ENCODE results near the gene PLSCR1. TPM values are rescaled to one million over a fixed set of nuclear protein-coding genes. Genes with fewer than 3 reads are reported as not detected.
A peak's percentile ranks its signal among the peaks of the same experiment; 100 is the strongest.
"Not testable (repeated sequence)": the region's sequence is repeated elsewhere in the genome, so short reads cannot be mapped to it uniquely, and the experiment has no call there.

Gene PLSCR1
- total RNA-seq, 2 experiments from 2014 or later: 85.2 to 86.5 TPM

DNA sequence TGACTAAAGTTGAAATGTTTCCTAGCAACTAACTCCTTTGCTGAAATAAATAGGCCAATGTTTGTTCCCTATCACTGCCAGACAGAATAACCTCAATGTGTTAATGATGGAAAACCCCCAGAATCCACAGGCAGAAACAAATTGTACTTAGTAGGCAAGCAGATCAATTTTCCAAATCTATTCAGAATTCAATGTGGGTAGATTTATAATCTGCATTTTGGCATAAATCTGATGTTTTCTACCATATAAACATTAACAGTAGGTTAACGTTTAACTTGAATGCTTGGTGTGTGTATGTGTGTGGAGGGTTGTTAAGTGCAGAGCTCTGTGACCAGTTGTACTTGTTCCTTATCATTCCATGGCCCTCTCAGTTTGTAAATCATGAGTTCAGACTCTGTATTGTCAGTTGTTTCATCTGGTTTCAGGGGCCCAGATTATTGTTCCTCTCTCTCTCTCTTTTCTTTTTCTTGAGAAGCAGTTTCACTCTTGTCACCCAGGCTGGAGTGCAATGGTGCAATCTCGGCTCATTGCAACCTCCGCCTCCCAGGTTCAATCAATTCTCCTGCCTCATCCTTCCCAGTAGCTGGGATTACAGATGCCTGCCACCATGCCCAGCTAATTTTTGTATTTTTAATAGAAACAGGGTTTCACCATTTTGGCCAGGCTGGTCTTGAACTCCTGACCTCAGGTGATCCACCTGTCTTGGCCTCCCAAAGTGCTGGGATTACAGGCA, 32.8 kb downstream of the PLSCR1 start:
- H3K9me3 Mint-ChIP-seq: no peaks in the 10 kb centered on the region
- H3K27me3 Mint-ChIP-seq: no peaks in the 10 kb centered on the region
- no peak overlapping the region for H3K27ac Mint-ChIP-seq
- DNase-seq: no peak
- peaks cover 26% of the 10 kb centered on the region for H3K4me1 Mint-ChIP-seq
- peaks cover 52% of the 10 kb centered on the region for H3K36me3 Mint-ChIP-seq
- peak overlapping the region; percentile 32 for H3K4me3 Mint-ChIP-seq

GRCh38 chr3:146507331-146508120, 36.9 kb downstream of the PLSCR1 start:
- H3K27ac Mint-ChIP-seq: no peak overlapping the region
- H3K36me3 Mint-ChIP-seq: peaks cover 31% of the 10 kb centered on the region
- no peaks in the 10 kb centered on the region for H3K27me3 Mint-ChIP-seq
- DNase-seq: no peak
- H3K9me3 Mint-ChIP-seq: peaks cover 2% of the 10 kb centered on the region
- H3K4me1 Mint-ChIP-seq: peaks cover 25% of the 10 kb centered on the region
- H3K4me3 Mint-ChIP-seq: no peak overlapping the region

DNA sequence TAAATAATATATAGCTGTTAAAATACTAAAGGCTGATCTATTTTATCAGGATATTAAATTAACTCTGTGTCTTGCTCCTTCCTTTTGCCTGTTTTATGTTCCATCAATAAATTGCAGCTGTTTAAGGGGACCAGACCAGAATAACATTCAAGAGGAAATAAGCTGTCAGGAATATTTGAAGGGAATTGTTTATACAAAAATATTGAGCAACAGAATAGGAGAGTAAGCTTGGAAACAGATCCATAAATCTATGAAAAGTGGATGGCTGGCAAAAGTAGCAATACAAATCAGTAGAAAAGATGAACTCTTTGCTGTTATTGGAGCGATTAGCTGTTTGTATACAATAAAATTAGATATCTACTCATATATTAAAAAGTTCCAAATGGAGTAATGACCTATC, 38.9 kb downstream of the PLSCR1 start:
- no peak for DNase-seq
- peaks cover 2% of the 10 kb centered on the region for H3K9me3 Mint-ChIP-seq
- H3K4me3 Mint-ChIP-seq: no peak overlapping the region
- peaks cover 30% of the 10 kb centered on the region for H3K4me1 Mint-ChIP-seq
- no peaks in the 10 kb centered on the region for H3K27me3 Mint-ChIP-seq
- no peak overlapping the region for H3K27ac Mint-ChIP-seq
- peaks cover 18% of the 10 kb centered on the region for H3K36me3 Mint-ChIP-seq

DNA sequence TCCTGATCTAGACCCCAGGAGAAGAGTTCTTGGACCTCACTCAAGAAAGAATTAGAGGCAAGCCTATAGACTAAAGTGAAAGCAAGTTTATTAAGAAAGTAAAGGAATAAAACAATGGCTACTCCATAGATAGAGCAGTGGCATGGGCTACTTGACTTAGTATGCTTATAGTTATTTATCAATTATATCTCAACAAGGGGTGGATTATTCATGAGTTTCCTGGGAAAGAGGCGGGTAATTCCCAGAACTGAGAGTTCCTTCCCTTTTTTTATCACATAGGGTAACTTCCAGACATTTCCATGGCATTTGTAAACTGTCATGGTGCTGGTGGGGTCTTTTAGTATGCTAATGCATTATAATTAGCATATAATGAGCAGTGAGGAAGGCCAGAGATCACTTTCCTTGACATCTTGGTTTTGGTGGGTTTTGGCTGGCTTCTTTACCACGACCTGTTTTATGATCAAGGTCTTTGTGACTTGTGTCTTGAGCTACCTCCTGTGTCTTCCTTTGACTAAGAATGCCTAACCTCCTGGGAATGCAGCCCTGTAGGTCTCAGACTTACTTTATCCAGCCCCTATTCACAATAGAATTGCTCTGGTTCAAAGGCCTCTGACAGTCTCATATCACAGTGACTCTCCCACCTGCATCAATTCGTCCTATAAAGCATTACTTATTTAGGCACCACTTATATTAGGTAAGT, 39.8 kb downstream of the PLSCR1 start:
- H3K9me3 Mint-ChIP-seq: peaks cover 2% of the 10 kb centered on the region
- H3K36me3 Mint-ChIP-seq: peaks cover 10% of the 10 kb centered on the region
- H3K27ac Mint-ChIP-seq: no peak overlapping the region
- DNase-seq: no peak
- peaks cover 30% of the 10 kb centered on the region for H3K4me1 Mint-ChIP-seq
- H3K27me3 Mint-ChIP-seq: no peaks in the 10 kb centered on the region
- H3K4me3 Mint-ChIP-seq: no peak overlapping the region

DNA sequence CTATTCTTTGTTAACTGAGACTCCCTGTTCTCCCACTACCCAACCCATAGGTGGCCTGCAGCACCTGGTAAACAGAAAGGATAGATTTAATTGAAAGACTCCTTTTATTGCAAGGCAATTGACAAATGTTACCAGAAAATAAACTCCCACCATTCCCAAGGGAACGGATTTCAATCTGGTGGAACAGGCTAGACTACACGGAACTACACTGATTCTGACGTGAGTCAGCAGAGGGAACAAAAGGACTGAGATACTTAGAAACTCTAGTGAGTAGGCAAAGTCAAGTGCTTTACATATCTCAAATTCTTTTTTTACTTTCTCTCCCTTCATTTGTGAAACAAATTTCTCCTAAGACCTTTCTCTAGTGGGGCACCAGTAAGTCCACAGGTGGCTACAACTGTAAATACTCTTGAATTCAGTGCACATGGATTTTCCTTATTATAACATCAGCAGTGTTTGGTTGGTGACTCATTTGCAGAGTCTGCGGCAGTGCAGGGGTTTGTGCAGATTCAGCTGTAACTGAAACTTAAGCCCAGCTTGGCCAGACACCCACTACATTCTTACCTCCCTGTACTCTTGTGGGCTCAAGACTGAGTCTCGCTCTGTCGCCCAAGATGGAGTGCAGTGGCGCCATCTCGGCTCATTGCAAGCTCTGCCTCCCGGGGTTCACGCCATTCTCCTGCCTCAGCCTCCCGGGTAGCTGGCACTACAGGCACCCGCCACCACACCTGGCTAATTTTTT, 40.8 kb downstream of the PLSCR1 start:
- H3K4me1 Mint-ChIP-seq: peaks cover 34% of the 10 kb centered on the region
- peaks cover 2% of the 10 kb centered on the region for H3K9me3 Mint-ChIP-seq
- peaks cover 8% of the 10 kb centered on the region for H3K36me3 Mint-ChIP-seq
- H3K4me3 Mint-ChIP-seq: no peak overlapping the region
- H3K27ac Mint-ChIP-seq: no peak overlapping the region
- no peaks in the 10 kb centered on the region for H3K27me3 Mint-ChIP-seq
- no peak for DNase-seq

DNA sequence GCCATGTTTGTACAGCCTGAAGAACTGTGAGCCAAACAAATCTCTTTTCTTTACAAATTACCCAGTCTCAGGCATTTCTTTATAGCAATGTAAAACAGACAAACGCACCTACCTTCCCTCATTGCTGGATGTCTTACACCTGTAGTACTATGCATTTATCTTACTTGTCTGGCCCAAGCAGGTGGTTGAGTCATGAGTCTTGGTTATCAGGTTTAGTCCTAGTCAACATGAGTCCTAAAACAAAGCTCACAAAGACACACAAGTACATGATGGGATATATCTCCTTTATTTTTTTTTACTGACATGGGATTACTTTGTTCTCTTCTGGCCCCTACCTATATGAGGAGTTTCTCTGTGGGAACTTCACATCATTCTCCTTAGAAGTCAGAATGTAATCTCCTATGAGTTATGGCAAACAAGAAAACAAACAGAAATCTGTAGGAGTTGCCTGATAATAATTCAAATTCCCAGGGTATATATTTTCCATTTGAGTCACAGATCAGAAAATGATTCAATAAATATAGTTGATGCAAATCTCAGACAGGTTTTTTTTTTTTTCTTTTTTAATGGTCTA, 41.4 kb downstream of the PLSCR1 start:
- Mint-ChIP-seq H3K36me3 (peaks cover 8% of the 10 kb centered on the region), H3K4me3 (no peak overlapping the region), H3K9me3 (peaks cover 2% of the 10 kb centered on the region), H3K27me3 (no peaks in the 10 kb centered on the region), H3K4me1 (peaks cover 38% of the 10 kb centered on the region), H3K27ac (no peak overlapping the region)
- DNase-seq: no peak

- H3K9me3 Mint-ChIP-seq: peaks cover 5% of the 10 kb centered on the region
- no peak for DNase-seq
- peak overlapping the region; percentile 21 for H3K27ac Mint-ChIP-seq
- H3K4me1 Mint-ChIP-seq: peaks cover 41% of the 10 kb centered on the region
- no peak overlapping the region for H3K4me3 Mint-ChIP-seq
- H3K36me3 Mint-ChIP-seq: peaks cover 10% of the 10 kb centered on the region
- no peaks in the 10 kb centered on the region for H3K27me3 Mint-ChIP-seq
Measured at GRCh38 chr3:146501752-146502151, 42.7 kb downstream of the PLSCR1 start.

- Mint-ChIP-seq H3K4me3 (no peak overlapping the region), H3K36me3 (peaks cover 10% of the 10 kb centered on the region), H3K9me3 (peaks cover 5% of the 10 kb centered on the region), H3K27me3 (no peaks in the 10 kb centered on the region), H3K27ac (no peak overlapping the region), H3K4me1 (peaks cover 44% of the 10 kb centered on the region)
- DNase-seq: no peak
Measured at GRCh38 chr3:146499701-146500100, 44.7 kb downstream of the PLSCR1 start.

DNA sequence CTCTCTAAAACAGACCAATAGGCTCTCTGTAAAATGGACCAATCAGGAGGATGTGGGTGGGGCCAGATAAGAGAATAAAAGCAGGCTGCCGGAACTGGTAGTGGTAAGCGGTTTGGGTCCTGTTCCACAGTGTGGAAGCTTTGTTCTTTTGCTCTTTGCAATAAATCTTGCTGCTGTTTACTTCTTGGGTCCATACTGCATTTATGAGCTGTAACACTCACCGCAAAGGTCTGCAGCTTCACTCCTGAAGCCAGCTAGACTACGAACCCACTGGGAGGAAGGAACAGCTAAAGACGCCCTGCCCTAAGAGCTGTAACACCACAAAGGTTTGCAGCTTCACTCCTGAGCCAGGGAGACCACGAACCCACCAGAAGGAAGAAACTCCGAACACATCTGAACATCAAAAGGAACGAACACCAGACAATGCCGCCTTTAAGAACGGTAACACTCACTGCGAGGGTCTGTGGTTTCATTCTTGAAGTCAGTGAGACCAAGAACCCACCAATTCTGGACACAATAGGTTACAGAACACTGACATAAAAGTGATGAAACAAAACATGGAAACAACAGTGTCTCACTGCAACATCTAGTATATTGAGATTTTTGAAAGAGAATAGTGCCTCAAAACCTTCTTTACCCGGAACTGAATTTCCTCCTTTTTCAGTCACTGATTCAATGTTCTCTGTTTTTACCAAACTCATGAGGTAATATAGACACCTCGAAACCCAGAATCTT, 46.2 kb downstream of the PLSCR1 start:
- peaks cover 4% of the 10 kb centered on the region for H3K9me3 Mint-ChIP-seq

GRCh38 chr3:146497145-146497843, 47.1 kb downstream of the PLSCR1 start:
- H3K27me3 Mint-ChIP-seq, H3K36me3 Mint-ChIP-seq, H3K9me3 Mint-ChIP-seq, DNase-seq, H3K27ac Mint-ChIP-seq, H3K4me3 Mint-ChIP-seq: not testable (repeated sequence)
- peaks cover 29% of the 10 kb centered on the region for H3K4me1 Mint-ChIP-seq

More for the DNA sequence above, 46.2 kb downstream of the PLSCR1 start:
- Mint-ChIP-seq H3K27me3 (no peaks in the 10 kb centered on the region), H3K4me1 (peaks cover 36% of the 10 kb centered on the region), H3K27ac (peak overlapping the region; percentile 70), H3K36me3 (peaks cover 10% of the 10 kb centered on the region), H3K4me3 (peak overlapping the region; percentile 62)
- DNase-seq: peak; percentile 59

GRCh38 chr3:146496726-146497125, 47.7 kb downstream of the PLSCR1 start:
- peaks cover 11% of the 10 kb centered on the region for H3K9me3 Mint-ChIP-seq
- peaks cover 2% of the 10 kb centered on the region for H3K36me3 Mint-ChIP-seq
- no peak overlapping the region for H3K27ac Mint-ChIP-seq
- no peak for DNase-seq
- no peaks in the 10 kb centered on the region for H3K27me3 Mint-ChIP-seq
- no peak overlapping the region for H3K4me3 Mint-ChIP-seq
- H3K4me1 Mint-ChIP-seq: peaks cover 26% of the 10 kb centered on the region

- Mint-ChIP-seq H3K27ac (no peak overlapping the region), H3K27me3 (no peaks in the 10 kb centered on the region), H3K36me3 (peaks cover 2% of the 10 kb centered on the region), H3K4me1 (peaks cover 22% of the 10 kb centered on the region), H3K4me3 (no peak overlapping the region), H3K9me3 (peaks cover 11% of the 10 kb centered on the region)
- DNase-seq: no peak
Measured at GRCh38 chr3:146496251-146496650, 48.2 kb downstream of the PLSCR1 start.

DNA sequence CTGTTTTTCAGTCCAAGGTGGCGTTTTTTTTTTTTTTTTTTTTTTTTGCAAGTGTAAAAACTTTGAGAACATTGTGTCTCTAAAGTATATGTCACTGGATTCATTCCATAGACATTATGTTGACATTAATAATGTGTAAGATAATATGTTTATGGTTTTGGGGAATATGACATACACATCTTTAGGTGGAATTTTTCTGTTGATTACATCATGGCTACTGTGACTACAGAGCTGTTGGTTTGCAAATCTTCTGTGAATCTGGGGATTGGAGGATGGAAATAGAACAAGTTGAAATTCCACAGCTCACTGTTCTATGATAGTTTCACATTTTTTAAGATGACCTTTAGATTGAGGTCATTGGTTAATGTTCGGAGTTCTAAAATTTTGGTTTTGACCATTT, 50.6 kb downstream of the PLSCR1 start:
- Mint-ChIP-seq H3K9me3 (peaks cover 19% of the 10 kb centered on the region), H3K36me3 (peaks cover 2% of the 10 kb centered on the region), H3K4me1 (peaks cover 20% of the 10 kb centered on the region), H3K27ac (no peak overlapping the region), H3K4me3 (no peak overlapping the region), H3K27me3 (no peaks in the 10 kb centered on the region)
- no peak for DNase-seq

Measured in activated naive CD8-positive, alpha-beta T cell treated with anti-CD3 and anti-CD28 coated beads for 36 hours (primary cell).